Loucy (cell line): Measurements from ENCODE around the gene ZBTB37.

ENCODE experiments used
- CTCF ChIP-seq: fragments of 200-600 bp; sonication (generic); conservative IDR thresholded peaks from 2 replicates; pipeline ENCODE4 v1.5.1; 2014; ENCODE audit warnings: mild to moderate bottlenecking, antibody characterized with exemption, low read length
- EZH2phosphoT487 ChIP-seq: fragments of 200-600 bp; IDR thresholded peaks from 2 replicates; pipeline ENCODE4 v1.6.1; 2018; ENCODE audit warnings: antibody characterized with exemption, mild to moderate bottlenecking, moderate library complexity, borderline replicate concordance

DNA sequence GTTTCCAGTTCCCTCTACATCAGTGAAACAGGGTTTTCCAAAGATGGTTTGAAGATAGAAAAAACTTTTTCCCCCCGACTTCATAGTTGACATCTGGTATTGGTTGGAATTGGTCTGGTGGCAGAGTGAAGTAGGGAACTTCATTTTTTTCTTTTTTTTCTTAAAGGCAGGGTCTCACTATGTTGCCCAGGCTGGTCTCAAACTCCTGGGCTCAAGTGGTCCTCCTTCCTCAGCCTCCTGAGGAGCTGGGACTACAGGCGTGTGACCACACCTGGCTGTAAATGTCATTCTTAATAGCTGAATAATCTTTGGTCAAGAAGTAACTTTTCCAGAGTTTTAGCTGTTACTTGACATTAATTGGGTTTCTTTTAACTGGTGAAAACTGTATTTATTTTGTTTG is 21.7 kb downstream of the ZBTB37 start:
- no peak for TF ChIP-seq CTCF
- no peak for TF ChIP-seq EZH2phosphoT487
